Astrocyte of the cerebellum (primary cell): ENCODE measurements around the gene KIF16B.
"Not testable (repeated sequence)": the region's sequence is repeated elsewhere in the genome, so short reads cannot be mapped to it uniquely, and the experiment has no call there.

Experiments
- DNase-seq: peaks from one replicate; pipeline ENCODE4 v3.0.0-alpha.2; 2011; ENCODE audit warnings: low read depth
- H3K4me3 ChIP-seq: 2 replicates; pipeline ENCODE4 v1.5.1; 2011; ENCODE audit warnings: mild to moderate bottlenecking, low read depth, low read length, moderate library complexity
- CTCF ChIP-seq: IDR thresholded peaks from 2 replicates; pipeline ENCODE4 v1.5.1; 2012; ENCODE audit warnings: low read length, low read depth, moderate library complexity, mild to moderate bottlenecking; ENCODE audit errors: missing control alignments
- in situ Hi-C: cut with HindIII; loops from 2 replicates; pipeline ENCODE4 v1.10.0; 2017; ENCODE audit warnings: low sequenced_read_pairs

The KIF16B gene

GRCh38 chr20:16263582-16263981 is 309.7 kb downstream of the KIF16B start:
- in situ Hi-C loops, result no loop called here
- no peak for DNase-seq
- TF ChIP-seq CTCF, result no peak
- H3K4me3 ChIP-seq, result no peak overlapping the region

GRCh38 chr20:16262594-16262993 is 310.7 kb downstream of the KIF16B start:
- in situ Hi-C loops, result no loop called here
- no peak for DNase-seq
- no peak overlapping the region for H3K4me3 ChIP-seq
- TF ChIP-seq CTCF, result no peak

- no peak overlapping the region for H3K4me3 ChIP-seq
- TF ChIP-seq CTCF, result no peak
- no peak for DNase-seq
- in situ Hi-C loops, result no loop called here
Observed at GRCh38 chr20:16261733-16262273, 311.4 kb downstream of the KIF16B start.

DNA sequence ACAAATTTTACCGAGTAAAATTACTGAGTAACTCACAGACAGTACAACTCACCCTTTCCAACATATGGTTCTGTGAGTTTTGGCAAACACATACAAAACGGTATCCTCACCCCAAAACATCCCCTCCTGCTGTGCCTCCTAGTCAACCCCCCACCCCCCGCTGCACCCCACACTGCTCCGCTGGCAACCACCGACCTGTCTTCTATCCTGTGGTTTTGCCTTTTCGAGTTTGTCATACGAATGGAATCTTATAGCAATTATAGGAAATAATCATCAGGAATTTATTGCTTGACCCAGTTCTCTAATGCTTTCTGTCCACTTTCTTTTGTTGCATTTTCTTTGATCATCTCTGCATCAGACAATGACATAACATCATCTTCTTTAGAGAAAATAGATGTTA is 312.3 kb downstream of the KIF16B start:
- in situ Hi-C loops, result no loop called here
- peak; percentile 56 for DNase-seq
- H3K4me3 ChIP-seq, result no peak overlapping the region
- TF ChIP-seq CTCF, result no peak

DNA sequence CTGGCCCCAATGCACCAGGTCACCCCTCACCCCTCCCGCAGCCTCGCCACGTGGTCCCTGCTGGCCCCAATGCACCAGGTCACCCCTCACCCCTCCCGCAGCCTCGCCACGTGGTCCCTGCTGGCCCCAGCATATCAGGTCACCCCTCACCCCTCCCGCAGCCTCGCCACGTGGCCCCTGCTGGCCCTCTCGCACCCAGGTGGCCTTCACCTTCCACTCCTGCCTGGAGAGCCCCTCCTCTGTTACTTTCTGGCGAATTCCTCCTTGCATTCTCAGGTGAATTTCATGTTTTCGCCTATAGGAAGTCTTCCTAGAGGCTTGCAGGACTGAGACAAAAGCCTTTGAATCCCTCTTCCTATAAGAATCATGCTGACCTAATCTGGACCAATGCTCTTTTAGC is 313.1 kb downstream of the KIF16B start:
- DNase-seq, in situ Hi-C loops, H3K4me3 ChIP-seq: not testable (repeated sequence)

GRCh38 chr20:16258766-16259165 is 314.5 kb downstream of the KIF16B start:
- in situ Hi-C loops, result no loop called here

DNA sequence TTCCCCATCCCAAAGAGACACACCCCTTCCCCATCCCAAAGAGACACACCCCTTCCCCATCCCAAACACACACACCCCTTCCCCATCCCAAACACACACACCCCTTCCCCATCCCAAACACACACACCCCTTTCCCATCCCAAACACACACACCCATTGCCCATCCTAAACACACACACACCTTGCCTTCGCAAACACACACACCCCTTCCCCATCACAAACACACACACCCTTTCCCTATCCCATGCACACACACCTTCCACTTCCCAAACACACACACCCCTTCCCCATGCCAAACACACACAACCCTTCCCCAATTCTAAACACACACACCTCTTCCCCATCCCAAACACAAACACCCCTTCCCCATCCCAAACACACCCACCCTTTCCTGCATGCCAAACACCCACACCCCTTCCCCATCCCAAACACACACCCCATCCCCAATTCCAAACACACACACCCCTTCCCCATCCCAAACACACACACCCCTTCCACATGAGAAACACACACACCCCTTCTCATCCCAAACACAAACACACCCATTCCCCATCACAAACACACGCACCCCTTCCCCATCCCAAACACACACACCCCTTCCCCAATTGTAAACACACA is 315.3 kb downstream of the KIF16B start:
- TF ChIP-seq CTCF, result no peak
- DNase-seq, result no peak
- no peak overlapping the region for H3K4me3 ChIP-seq
- in situ Hi-C loops, result no loop called here

More at GRCh38 chr20:16258766-16259165, 314.5 kb downstream of the KIF16B start:
- no peak for TF ChIP-seq CTCF
- no peak for DNase-seq
- H3K4me3 ChIP-seq, result no peak overlapping the region
